CD4-positive, alpha-beta T cell treated with Interleukin-17A for 4 hours (primary cell): ENCODE data around the gene APBB1.

Source experiments
- DNase-seq: peaks from one replicate; pipeline ENCODE4 v3.0.0-alpha.2; 2020; ENCODE audit warnings: mixed read lengths

The APBB1 gene

DNA sequence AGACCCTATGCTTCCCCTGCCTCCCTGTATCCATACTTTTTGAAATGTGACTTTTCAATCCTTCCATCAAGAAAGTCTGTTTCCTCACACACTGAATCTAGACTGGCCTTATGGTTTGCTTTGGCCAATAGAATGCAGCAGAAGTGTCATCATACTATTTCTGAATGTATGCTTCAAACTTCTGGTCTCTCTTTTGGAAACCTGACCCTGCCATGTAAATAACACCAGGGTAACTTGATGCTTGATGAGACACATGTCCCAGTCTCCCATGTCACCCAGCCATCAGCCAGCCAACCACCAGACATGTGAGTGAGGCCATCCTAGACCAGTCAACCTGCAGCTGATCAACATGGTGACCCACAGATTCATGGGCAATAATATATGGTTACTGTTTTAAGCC lies 68.9 kb downstream of the APBB1 start:
- no peak for DNase-seq

DNA sequence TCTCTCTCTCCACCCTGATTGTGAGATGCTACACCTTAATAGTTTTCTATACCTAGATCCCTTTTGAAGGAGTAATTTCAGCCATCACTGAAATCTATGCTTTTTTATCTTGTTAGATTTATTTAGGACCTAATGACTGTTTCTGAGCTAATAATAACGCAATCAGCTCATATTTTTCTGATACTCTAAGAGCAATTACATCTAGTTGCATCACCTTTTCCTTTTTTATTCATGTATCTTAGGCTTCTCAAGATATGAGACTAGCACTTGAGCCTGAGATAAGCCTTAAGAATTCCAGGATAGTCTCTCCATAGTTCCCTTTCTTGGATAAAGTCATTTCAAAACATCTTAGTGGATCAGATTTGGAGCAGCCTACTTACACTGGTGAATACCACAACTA lies 73.5 kb downstream of the APBB1 start:
- no peak for DNase-seq
